ENCODE measurements around the gene DLG1.

DNA sequence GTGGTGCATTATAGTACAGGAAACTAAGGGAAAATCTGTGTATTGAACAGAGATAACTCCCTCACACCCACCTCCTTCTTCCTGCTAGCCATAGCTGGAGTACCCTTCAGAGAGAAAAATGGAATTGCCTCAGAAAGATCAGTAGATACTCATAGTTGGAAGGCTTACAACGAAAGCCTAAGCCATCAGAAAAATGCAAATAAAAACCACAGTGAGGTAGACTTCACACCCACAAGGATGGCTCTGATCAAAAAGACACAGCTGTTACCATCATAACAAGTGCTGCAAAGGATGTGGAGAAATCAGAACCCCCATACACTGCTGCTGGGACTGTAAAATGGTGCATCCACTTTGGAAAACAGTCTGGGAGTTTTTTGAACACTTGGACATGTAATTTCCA, 7.4 kb upstream of the DLG1 start:
- TF ChIP-seq, protein P1, sequence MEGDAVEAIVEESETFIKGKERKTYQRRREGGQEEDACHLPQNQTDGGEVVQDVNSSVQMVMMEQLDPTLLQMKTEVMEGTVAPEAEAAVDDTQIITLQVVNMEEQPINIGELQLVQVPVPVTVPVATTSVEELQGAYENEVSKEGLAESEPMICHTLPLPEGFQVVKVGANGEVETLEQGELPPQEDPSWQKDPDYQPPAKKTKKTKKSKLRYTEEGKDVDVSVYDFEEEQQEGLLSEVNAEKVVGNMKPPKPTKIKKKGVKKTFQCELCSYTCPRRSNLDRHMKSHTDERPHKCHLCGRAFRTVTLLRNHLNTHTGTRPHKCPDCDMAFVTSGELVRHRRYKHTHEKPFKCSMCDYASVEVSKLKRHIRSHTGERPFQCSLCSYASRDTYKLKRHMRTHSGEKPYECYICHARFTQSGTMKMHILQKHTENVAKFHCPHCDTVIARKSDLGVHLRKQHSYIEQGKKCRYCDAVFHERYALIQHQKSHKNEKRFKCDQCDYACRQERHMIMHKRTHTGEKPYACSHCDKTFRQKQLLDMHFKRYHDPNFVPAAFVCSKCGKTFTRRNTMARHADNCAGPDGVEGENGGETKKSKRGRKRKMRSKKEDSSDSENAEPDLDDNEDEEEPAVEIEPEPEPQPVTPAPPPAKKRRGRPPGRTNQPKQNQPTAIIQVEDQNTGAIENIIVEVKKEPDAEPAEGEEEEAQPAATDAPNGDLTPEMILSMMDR (IDR thresholded peaks at IDR 0.05; ENCODE audit: poor library complexity, severe bottlenecking) = no peak
- TF ChIP-seq RAD21 (conservative IDR thresholded peaks at IDR 0.05) = no peak
- no peak for TF ChIP-seq POLR2AphosphoS5 (IDR thresholded peaks at IDR 0.05)
- TF ChIP-seq, protein P2, sequence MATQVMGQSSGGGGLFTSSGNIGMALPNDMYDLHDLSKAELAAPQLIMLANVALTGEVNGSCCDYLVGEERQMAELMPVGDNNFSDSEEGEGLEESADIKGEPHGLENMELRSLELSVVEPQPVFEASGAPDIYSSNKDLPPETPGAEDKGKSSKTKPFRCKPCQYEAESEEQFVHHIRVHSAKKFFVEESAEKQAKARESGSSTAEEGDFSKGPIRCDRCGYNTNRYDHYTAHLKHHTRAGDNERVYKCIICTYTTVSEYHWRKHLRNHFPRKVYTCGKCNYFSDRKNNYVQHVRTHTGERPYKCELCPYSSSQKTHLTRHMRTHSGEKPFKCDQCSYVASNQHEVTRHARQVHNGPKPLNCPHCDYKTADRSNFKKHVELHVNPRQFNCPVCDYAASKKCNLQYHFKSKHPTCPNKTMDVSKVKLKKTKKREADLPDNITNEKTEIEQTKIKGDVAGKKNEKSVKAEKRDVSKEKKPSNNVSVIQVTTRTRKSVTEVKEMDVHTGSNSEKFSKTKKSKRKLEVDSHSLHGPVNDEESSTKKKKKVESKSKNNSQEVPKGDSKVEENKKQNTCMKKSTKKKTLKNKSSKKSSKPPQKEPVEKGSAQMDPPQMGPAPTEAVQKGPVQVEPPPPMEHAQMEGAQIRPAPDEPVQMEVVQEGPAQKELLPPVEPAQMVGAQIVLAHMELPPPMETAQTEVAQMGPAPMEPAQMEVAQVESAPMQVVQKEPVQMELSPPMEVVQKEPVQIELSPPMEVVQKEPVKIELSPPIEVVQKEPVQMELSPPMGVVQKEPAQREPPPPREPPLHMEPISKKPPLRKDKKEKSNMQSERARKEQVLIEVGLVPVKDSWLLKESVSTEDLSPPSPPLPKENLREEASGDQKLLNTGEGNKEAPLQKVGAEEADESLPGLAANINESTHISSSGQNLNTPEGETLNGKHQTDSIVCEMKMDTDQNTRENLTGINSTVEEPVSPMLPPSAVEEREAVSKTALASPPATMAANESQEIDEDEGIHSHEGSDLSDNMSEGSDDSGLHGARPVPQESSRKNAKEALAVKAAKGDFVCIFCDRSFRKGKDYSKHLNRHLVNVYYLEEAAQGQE (IDR thresholded peaks at IDR 0.05; ENCODE audit: borderline replicate concordance) = no peak

Measured in neural cell (in vitro differentiated cells).